IPS-18c (cell line): ENCODE data around the gene HEXD.

Experiments used
- H3K4me3 ChIP-seq: 2 replicates; pipeline ENCODE4 v1.7.0; 2013; ENCODE audit warnings: low read depth, mild to moderate bottlenecking, low read length, moderate library complexity; ENCODE audit not compliant: insufficient read depth
- H3K9me3 ChIP-seq: one replicate; pipeline ENCODE4 v1.6.1; 2013; ENCODE audit warnings: mild to moderate bottlenecking, low read length, moderate library complexity; ENCODE audit not compliant: control insufficient read depth, insufficient read depth

The HEXD gene

GRCh38 chr17:82483836-82484235 lies 65.7 kb downstream of the HEXD start:
- Histone ChIP-seq H3K4me3 (no peak overlapping the region), H3K9me3 (peaks cover 3% of the 10 kb centered on the region)

DNA sequence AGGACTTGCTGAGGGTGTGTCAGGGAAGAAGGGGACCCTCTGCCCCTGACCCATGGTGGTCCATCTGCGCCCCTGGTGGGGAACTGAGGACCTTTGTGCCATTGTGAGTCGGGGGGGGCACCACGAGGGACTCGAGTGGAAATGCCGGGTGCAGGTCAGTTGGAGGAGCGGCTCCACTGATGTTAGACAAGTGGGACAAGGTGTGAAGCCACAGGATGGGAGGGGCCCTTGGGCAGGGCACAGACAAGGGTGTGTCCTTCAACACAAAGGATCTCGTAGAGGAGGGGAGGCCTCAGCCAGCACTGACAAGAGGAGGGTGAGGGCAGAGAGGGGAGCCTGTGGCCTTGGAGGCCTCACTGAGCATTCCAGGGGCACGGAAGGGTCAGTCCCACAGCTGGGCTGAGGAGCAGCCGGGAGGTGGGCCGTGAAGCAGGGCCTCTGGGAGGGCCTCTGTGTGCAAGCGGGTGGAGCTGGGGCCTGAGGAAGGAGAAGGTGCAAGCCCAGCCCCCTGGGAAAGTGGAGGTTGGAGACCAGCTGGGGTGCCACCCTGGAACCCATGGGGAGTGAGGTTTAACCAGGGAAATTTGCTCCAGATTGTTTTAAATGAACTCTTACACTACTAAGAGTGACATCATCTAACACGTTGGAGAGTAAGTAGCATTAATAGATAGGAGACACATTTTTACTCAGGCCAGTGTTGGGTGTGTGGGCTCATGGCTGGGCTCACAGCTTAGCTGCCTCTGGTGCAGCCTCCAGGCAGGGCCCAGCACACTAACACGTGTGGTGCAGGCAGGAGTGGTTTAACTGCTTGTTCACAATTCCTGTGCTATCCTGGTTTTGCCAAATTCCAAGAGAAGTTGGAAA lies 68.3 kb downstream of the HEXD start:
- Histone ChIP-seq H3K9me3 (peaks cover 6% of the 10 kb centered on the region), H3K4me3 (no peak overlapping the region)

GRCh38 chr17:82487910-82488309 lies 69.8 kb downstream of the HEXD start:
- no peak overlapping the region for H3K4me3 ChIP-seq
- peaks cover 6% of the 10 kb centered on the region for H3K9me3 ChIP-seq

DNA sequence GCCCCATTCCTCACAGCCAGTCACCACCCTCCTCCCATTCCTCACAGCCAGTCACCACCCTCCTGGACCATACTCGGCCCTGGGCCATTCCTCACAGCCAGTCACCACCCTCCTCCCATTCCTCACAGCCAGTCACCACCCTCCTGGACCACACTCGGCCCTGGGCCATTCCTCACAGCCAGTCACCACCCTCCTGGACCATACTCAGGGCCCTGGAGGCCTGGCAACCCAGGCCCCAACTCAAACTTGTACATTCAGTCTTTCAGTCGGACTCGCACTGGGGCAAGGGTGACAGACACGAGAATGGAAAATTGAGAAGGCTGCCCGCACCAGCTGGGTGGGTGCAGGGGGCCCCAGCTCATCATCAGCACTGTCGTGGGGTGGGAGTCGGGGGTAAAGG lies 71.0 kb downstream of the HEXD start:
- Histone ChIP-seq H3K9me3 (peaks cover 6% of the 10 kb centered on the region), H3K4me3 (no peak overlapping the region)

GRCh38 chr17:82489851-82490511 lies 71.8 kb downstream of the HEXD start:
- Histone ChIP-seq H3K9me3 (peaks cover 6% of the 10 kb centered on the region), H3K4me3 (no peak overlapping the region)

- H3K9me3 ChIP-seq, result peaks cover 5% of the 10 kb centered on the region
- no peak overlapping the region for H3K4me3 ChIP-seq
Observed at GRCh38 chr17:82490512-82491195, 72.5 kb downstream of the HEXD start.

DNA sequence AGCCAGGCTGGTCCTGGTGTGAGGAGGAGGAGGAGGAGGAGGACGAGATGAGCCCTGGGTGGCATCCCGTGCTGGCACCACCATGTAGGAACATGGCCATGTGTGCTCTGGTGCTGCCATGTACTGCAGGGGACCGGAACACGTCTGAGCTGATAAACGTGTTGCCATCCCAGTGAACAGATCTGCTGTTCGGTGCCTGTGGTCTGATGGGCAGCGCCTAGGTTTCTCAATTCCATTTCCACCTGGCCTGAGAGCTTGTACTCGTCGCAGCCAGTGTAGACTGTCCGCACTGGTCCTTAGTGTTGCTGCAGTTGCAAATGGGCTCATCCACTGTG lies 73.0 kb downstream of the HEXD start:
- Histone ChIP-seq H3K9me3 (peaks cover 3% of the 10 kb centered on the region), H3K4me3 (no peak overlapping the region)

DNA sequence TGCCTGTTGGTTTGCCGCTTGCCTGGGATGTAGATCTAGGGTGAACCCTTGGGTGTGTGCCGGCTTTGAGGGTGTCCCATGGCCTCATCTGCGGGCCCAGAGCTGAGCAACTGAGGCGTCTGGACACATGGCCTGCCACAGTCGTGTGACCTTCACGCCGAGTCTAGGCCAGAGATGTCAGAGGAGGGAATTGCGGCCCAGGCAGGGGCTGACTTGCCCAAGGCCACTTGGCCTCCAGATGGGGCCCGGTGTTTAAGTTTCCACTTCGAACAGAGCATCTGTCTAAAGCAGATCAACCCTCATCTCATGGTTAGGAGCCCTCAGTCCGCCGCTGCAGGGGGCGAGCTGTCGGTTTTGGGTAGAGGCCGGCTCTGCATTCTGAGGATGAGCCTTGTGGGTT lies 73.4 kb downstream of the HEXD start:
- peaks cover 4% of the 10 kb centered on the region for H3K9me3 ChIP-seq
- H3K4me3 ChIP-seq, result no peak overlapping the region
